HepG2 (cell line): ENCODE data around the gene SULT1B1. TPM values are rescaled to one million over a fixed set of nuclear protein-coding genes. Genes with fewer than 3 reads are reported as not detected.

ENCODE experiments used
- AGO2 ChIP-seq: fragments of 200-400 bp; formaldehyde crosslinking; optimal IDR thresholded peaks from 2 replicates; pipeline ENCODE3; 2017; ENCODE audit warnings: mild to moderate bottlenecking, low read depth, low read length, moderate library complexity
- ATRX ChIP-seq: sonication (generic); formaldehyde crosslinking; IDR thresholded peaks from 2 replicates; pipeline ENCODE4 v1.4.0; 2020; ENCODE audit warnings: missing genetic modification reagents, borderline replicate concordance
- CENPT ChIP-seq: sonication (generic); formaldehyde crosslinking; IDR thresholded peaks from 2 replicates; pipeline ENCODE4 v1.8.0; 2022; ENCODE audit warnings: low read depth, mild to moderate bottlenecking, moderate library complexity, missing genetic modification reagents
- CREB3 ChIP-seq: sonication (generic); formaldehyde crosslinking; IDR thresholded peaks from 2 replicates; pipeline ENCODE4 v1.5.0; 2020; ENCODE audit warnings: missing genetic modification reagents
- ETV5 ChIP-seq: IDR thresholded peaks from 2 replicates; pipeline ENCODE4 v1.6.1; 2018; ENCODE audit warnings: missing biosample characterization, missing genetic modification reagents, inconsistent platforms, borderline replicate concordance
- GPBP1L1 ChIP-seq: sonication (generic); formaldehyde crosslinking; IDR thresholded peaks from 2 replicates; pipeline ENCODE4 v1.5.0; 2020; ENCODE audit warnings: mild to moderate bottlenecking, missing genetic modification reagents
- GZF1 ChIP-seq: sonication (generic); formaldehyde crosslinking; IDR thresholded peaks from 2 replicates; pipeline ENCODE4 v1.5.1; 2020; ENCODE audit warnings: mild to moderate bottlenecking, missing genetic modification reagents
- HDAC2 ChIP-seq: sonication (generic); formaldehyde crosslinking; IDR thresholded peaks from 2 replicates; pipeline ENCODE4 v1.4.0; 2020; ENCODE audit warnings: missing genetic modification reagents
- HES4 ChIP-seq: sonication (generic); formaldehyde crosslinking; IDR thresholded peaks from 2 replicates; pipeline ENCODE4 v1.9.0; 2021; ENCODE audit warnings: mild to moderate bottlenecking, missing genetic modification reagents, borderline replicate concordance
- HMGXB3 ChIP-seq: sonication (generic); formaldehyde crosslinking; IDR thresholded peaks from 2 replicates; pipeline ENCODE4 v1.4.0; 2020; ENCODE audit warnings: missing genetic modification reagents, borderline replicate concordance
- MTF1 ChIP-seq: sonication (generic); formaldehyde crosslinking; IDR thresholded peaks from 2 replicates; pipeline ENCODE4 v1.5.0; 2020; ENCODE audit warnings: missing genetic modification reagents
- MZF1 ChIP-seq: sonication (generic); formaldehyde crosslinking; IDR thresholded peaks from 2 replicates; pipeline ENCODE4 v1.8.1; 2023; ENCODE audit warnings: mild to moderate bottlenecking, missing genetic modification reagents, borderline replicate concordance
- NBN ChIP-seq: fragments of 450-650 bp; conservative IDR thresholded peaks from 2 replicates; pipeline ENCODE4 v1.6.1; 2017
- NFIC ChIP-seq: IDR thresholded peaks from 2 replicates; pipeline ENCODE4 v1.6.1; 2012; ENCODE audit warnings: mild to moderate bottlenecking, low read length, inconsistent platforms
- NFKB2 ChIP-seq: sonication (generic); formaldehyde crosslinking; IDR thresholded peaks from 2 replicates; pipeline ENCODE4 v1.4.0; 2020; ENCODE audit warnings: missing genetic modification reagents, borderline replicate concordance
- NFRKB ChIP-seq: fragments of 450-650 bp; IDR thresholded peaks from 2 replicates; pipeline ENCODE4 v1.6.1; 2017
- RAD21 ChIP-seq: fragments of 450-650 bp; formaldehyde crosslinking; IDR thresholded peaks from 2 replicates; pipeline ENCODE4 v1.5.0; 2020; ENCODE audit warnings: mild to moderate bottlenecking
- ZBTB21 ChIP-seq: sonication (generic); formaldehyde crosslinking; IDR thresholded peaks from 2 replicates; pipeline ENCODE4 v1.4.0; 2020; ENCODE audit warnings: missing genetic modification reagents
- ZBTB43 ChIP-seq: sonication (generic); formaldehyde crosslinking; conservative IDR thresholded peaks from 2 replicates; pipeline ENCODE4 v1.4.0; 2020; ENCODE audit warnings: missing genetic modification reagents
- ZMAT3 ChIP-seq: sonication (generic); formaldehyde crosslinking; conservative IDR thresholded peaks from 2 replicates; pipeline ENCODE4 v1.7.0; 2021; ENCODE audit warnings: missing genetic modification reagents
- ZMYM2 ChIP-seq: sonication (generic); formaldehyde crosslinking; IDR thresholded peaks from 2 replicates; pipeline ENCODE4 v1.8.0; 2022; ENCODE audit warnings: mild to moderate bottlenecking, missing genetic modification reagents
- ZNF24 ChIP-seq: fragments of 450-650 bp; IDR thresholded peaks from 2 replicates; pipeline ENCODE4 v1.6.1; 2017; ENCODE audit warnings: antibody characterized with exemption, mild to moderate bottlenecking
- ZNF619 ChIP-seq: sonication (generic); formaldehyde crosslinking; IDR thresholded peaks from 2 replicates; pipeline ENCODE4 v1.4.0; 2020; ENCODE audit warnings: mild to moderate bottlenecking, missing genetic modification reagents
- polyA plus RNA-seq, 8 experiments: library from polyadenylated mRNA; depleted of rRNA in 3 of 8; stranded (reverse) in 7 of 8; unstranded in 1 of 8; fragments of >200 nt; fragmentation: Illumina TruSeq in 4 of 8; extraction: Trizol in 4 of 8; gene quantifications; 2 replicates each; pipeline versions ENCODE4 v1.2.1 to v1.2.3, GENCODE V29; 2011 to 2016; ENCODE audit warnings: low read depth in 4 of 8, missing spikeins in 1 of 8, mixed read lengths in 1 of 8; ENCODE audit not compliant: insufficient read depth in 1 of 8
- total RNA-seq, 5 experiments: library from RNA; depleted of rRNA; stranded (reverse); fragments of >200 nt; fragmentation: Illumina TruSeq; extraction: Trizol; gene quantifications; 2 replicates each; pipeline ENCODE4 v1.2.3, GENCODE V29; 2016; ENCODE audit warnings: low read depth in 1 of 5

SULT1B1 gene
- total and polyA plus RNA-seq, 2 of the 13 experiments (the other 11 are each of a cell fraction or from before 2014, with no cell fraction given): 0.20 to 0.25 TPM

- TF ChIP-seq ATRX: no peak
- TF ChIP-seq ETV5: peak; percentile 59; the same call in 1 of the 2 replicates
- no peak for TF ChIP-seq CREB3 (CRISPR knock-in tag)
- no peak for TF ChIP-seq RAD21 (CRISPR knock-in tag)
- no peak for TF ChIP-seq CENPT (CRISPR knock-in tag)
- TF ChIP-seq NFIC: peak; percentile 84; the same call in 1 of the 2 replicates
- TF ChIP-seq GZF1: no peak
- TF ChIP-seq ZNF24: no peak
- TF ChIP-seq AGO2: no peak
- TF ChIP-seq NBN: no peak
- no peak for TF ChIP-seq MZF1 (CRISPR knock-in tag)
- TF ChIP-seq ZBTB21 (CRISPR knock-in tag): peak; percentile 49; the same call in 1 of the 2 replicates
- peak; percentile 58; the same call in 1 of the 2 replicates for TF ChIP-seq HMGXB3 (CRISPR knock-in tag)
- no peak for TF ChIP-seq NFRKB
- TF ChIP-seq MTF1 (CRISPR knock-in tag): no peak
- TF ChIP-seq HES4: no peak
- TF ChIP-seq ZBTB43 (CRISPR knock-in tag): peak; percentile 60; the same call in 1 of the 2 replicates
- no peak for TF ChIP-seq ZMAT3 (CRISPR knock-in tag)
- no peak for TF ChIP-seq ZNF619 (CRISPR knock-in tag)
- no peak for TF ChIP-seq GPBP1L1
- peak; percentile 86 for TF ChIP-seq ZMYM2 (CRISPR knock-in tag)
- TF ChIP-seq NFKB2 (CRISPR knock-in tag): no peak
- TF ChIP-seq HDAC2 (CRISPR knock-in tag): peak; percentile 92
These were observed 21.3 kb upstream of the SULT1B1 start (continued) for GRCh38 chr4:69781458-69782418.
